ENCODE measurements around the gene VCAN.

Gene VCAN

DNA sequence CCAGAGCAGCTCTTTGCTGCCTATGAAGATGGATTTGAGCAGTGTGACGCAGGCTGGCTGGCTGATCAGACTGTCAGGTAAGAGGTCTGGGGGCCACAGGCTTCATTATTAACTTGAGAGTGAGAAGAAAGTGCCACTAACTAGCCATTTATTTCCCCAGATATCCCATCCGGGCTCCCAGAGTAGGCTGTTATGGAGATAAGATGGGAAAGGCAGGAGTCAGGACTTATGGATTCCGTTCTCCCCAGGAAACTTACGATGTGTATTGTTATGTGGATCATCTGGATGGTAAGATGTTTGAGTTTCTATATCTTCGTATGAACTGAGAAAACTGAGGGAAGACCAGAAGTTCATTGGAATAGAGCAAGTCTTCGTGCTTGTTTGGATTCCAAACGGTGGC, 22.1 kb downstream of the VCAN start:
- H3K9ac ChIP-seq (ENCODE audit: low read depth in 1 of 2, low read length in 2 of 2) = no peak overlapping the region
- H3K27ac ChIP-seq (ENCODE audit: low read depth in 2 of 2, low read length in 2 of 2) = no peak overlapping the region
- no peak overlapping the region for H3K4me3 ChIP-seq (ENCODE audit: low read length in 2 of 2)
- no peaks in the 10 kb centered on the region for H3K27me3 ChIP-seq (ENCODE audit: control insufficient read depth in 2 of 2, insufficient read depth in 2 of 2, low read length in 2 of 2)
- H3K9me3 ChIP-seq (ENCODE audit: control insufficient read depth in 2 of 2, low read length in 2 of 2) = no peaks in the 10 kb centered on the region
- H3K4me1 ChIP-seq (ENCODE audit: control insufficient read depth in 2 of 2, insufficient read depth in 2 of 2, low read length in 2 of 2) = no peaks in the 10 kb centered on the region
- H3K36me3 ChIP-seq (ENCODE audit: control insufficient read depth in 2 of 2, insufficient read depth in 2 of 2, low read length in 2 of 2) = no peaks in the 10 kb centered on the region

DNA sequence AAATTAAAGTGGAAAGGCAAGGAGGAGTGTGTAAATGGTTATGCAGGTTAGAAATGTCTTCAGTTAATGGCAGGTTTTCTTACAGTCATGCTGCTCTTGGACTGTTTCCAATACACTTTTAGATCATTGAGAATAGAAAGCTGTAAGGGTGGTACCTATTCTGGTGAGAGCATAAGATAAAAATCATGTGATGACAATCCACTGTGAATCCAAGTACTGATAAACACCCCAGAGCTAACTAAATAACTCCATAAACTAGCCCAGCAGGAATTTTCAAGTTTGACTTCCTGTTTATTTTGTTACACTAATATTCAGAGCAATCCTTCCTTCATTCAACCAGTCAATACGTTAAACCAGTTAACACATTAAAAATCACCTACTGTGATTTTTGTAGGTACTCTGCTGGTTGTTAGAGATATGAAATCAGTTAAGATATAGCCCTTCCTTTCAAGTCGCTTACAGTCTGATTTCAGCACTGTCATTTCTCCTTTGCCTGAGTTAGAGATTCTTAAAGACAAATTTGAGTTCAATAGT, 22.6 kb downstream of the VCAN start:
- Histone ChIP-seq H3K4me3 (ENCODE audit: low read length in 2 of 2) (no peak overlapping the region), H3K9me3 (ENCODE audit: control insufficient read depth in 2 of 2, low read length in 2 of 2) (no peaks in the 10 kb centered on the region), H3K9ac (ENCODE audit: low read depth in 1 of 2, low read length in 2 of 2) (no peak overlapping the region), H3K4me1 (ENCODE audit: control insufficient read depth in 2 of 2, insufficient read depth in 2 of 2, low read length in 2 of 2) (no peaks in the 10 kb centered on the region), H3K36me3 (ENCODE audit: control insufficient read depth in 2 of 2, insufficient read depth in 2 of 2, low read length in 2 of 2) (no peaks in the 10 kb centered on the region), H3K27ac (ENCODE audit: low read depth in 2 of 2, low read length in 2 of 2) (no peak overlapping the region), H3K27me3 (ENCODE audit: control insufficient read depth in 2 of 2, insufficient read depth in 2 of 2, low read length in 2 of 2) (no peaks in the 10 kb centered on the region)

- Histone ChIP-seq H3K4me1 (ENCODE audit: control insufficient read depth in 2 of 2, insufficient read depth in 2 of 2, low read length in 2 of 2) (no peaks in the 10 kb centered on the region), H3K9ac (ENCODE audit: low read depth in 1 of 2, low read length in 2 of 2) (no peak overlapping the region), H3K27ac (ENCODE audit: low read depth in 2 of 2, low read length in 2 of 2) (no peak overlapping the region), H3K36me3 (ENCODE audit: control insufficient read depth in 2 of 2, insufficient read depth in 2 of 2, low read length in 2 of 2) (no peaks in the 10 kb centered on the region), H3K27me3 (ENCODE audit: control insufficient read depth in 2 of 2, insufficient read depth in 2 of 2, low read length in 2 of 2) (no peaks in the 10 kb centered on the region), H3K9me3 (ENCODE audit: control insufficient read depth in 2 of 2, low read length in 2 of 2) (no peaks in the 10 kb centered on the region), H3K4me3 (ENCODE audit: low read length in 2 of 2) (no peak overlapping the region)
Measured at GRCh38 chr5:83494666-83495065, 23.1 kb downstream of the VCAN start.

DNA sequence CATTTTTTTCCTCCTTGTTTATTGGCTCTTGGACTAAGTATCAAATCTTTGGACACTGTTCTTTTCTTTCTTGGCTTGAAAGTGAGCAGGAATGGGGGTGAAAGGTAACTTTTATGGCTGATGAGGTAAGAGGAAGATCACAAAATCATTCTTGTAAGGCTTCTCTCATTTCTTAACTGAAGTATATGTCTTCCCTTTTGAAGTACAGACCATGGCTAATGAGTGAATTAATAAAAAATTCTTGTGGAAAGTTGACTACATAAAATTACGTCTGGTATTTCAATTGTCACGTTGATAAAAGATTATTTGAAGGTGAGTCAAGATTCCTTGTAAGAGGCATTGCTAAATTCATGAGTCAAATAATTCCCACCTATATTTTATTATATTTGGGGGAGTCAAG, 25.1 kb downstream of the VCAN start:
- no peaks in the 10 kb centered on the region for H3K27me3 ChIP-seq (ENCODE audit: control insufficient read depth in 2 of 2, insufficient read depth in 2 of 2, low read length in 2 of 2)
- no peaks in the 10 kb centered on the region for H3K9me3 ChIP-seq (ENCODE audit: control insufficient read depth in 2 of 2, low read length in 2 of 2)
- H3K36me3 ChIP-seq (ENCODE audit: control insufficient read depth in 2 of 2, insufficient read depth in 2 of 2, low read length in 2 of 2) = no peaks in the 10 kb centered on the region
- no peak overlapping the region for H3K27ac ChIP-seq (ENCODE audit: low read depth in 2 of 2, low read length in 2 of 2)
- H3K4me3 ChIP-seq (ENCODE audit: low read length in 2 of 2) = no peak overlapping the region
- H3K4me1 ChIP-seq (ENCODE audit: control insufficient read depth in 2 of 2, insufficient read depth in 2 of 2, low read length in 2 of 2) = no peaks in the 10 kb centered on the region
- no peak overlapping the region for H3K9ac ChIP-seq (ENCODE audit: low read depth in 1 of 2, low read length in 2 of 2)

- Histone ChIP-seq H3K9me3 (ENCODE audit: control insufficient read depth in 2 of 2, low read length in 2 of 2) (no peaks in the 10 kb centered on the region), H3K9ac (ENCODE audit: low read depth in 1 of 2, low read length in 2 of 2) (no peak overlapping the region), H3K36me3 (ENCODE audit: control insufficient read depth in 2 of 2, insufficient read depth in 2 of 2, low read length in 2 of 2) (no peaks in the 10 kb centered on the region), H3K4me3 (ENCODE audit: low read length in 2 of 2) (no peak overlapping the region), H3K27ac (ENCODE audit: low read depth in 2 of 2, low read length in 2 of 2) (no peak overlapping the region), H3K27me3 (ENCODE audit: control insufficient read depth in 2 of 2, insufficient read depth in 2 of 2, low read length in 2 of 2) (no peaks in the 10 kb centered on the region), H3K4me1 (ENCODE audit: control insufficient read depth in 2 of 2, insufficient read depth in 2 of 2, low read length in 2 of 2) (no peaks in the 10 kb centered on the region)
Measured at GRCh38 chr5:83498585-83498984, 27.0 kb downstream of the VCAN start.

DNA sequence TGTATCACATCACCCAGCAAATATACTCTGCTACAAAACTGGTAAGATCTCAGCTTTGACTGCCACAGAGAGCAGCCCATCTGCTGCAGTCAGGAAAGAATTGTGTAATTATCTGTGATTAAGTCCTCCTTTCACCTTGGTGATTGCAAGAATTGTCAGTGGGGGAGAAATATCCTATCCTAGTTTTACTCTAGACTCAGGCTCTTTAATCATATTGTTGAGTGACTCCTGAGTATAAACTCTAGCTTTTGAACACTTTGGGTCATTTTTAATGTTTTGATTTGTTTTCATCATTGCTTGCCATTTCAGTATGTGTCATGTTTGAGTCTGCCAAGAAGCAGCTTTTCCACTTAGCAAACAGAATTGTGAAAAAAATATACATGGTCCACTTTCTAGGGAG, 32.1 kb downstream of the VCAN start:
- Histone ChIP-seq H3K27me3 (ENCODE audit: control insufficient read depth in 2 of 2, insufficient read depth in 2 of 2, low read length in 2 of 2) (no peaks in the 10 kb centered on the region), H3K36me3 (ENCODE audit: control insufficient read depth in 2 of 2, insufficient read depth in 2 of 2, low read length in 2 of 2) (no peaks in the 10 kb centered on the region), H3K9me3 (ENCODE audit: control insufficient read depth in 2 of 2, low read length in 2 of 2) (no peaks in the 10 kb centered on the region), H3K4me1 (ENCODE audit: control insufficient read depth in 2 of 2, insufficient read depth in 2 of 2, low read length in 2 of 2) (no peaks in the 10 kb centered on the region), H3K4me3 (ENCODE audit: low read length in 2 of 2) (no peak overlapping the region), H3K27ac (ENCODE audit: low read depth in 2 of 2, low read length in 2 of 2) (no peak overlapping the region), H3K9ac (ENCODE audit: low read depth in 1 of 2, low read length in 2 of 2) (no peak overlapping the region)

DNA sequence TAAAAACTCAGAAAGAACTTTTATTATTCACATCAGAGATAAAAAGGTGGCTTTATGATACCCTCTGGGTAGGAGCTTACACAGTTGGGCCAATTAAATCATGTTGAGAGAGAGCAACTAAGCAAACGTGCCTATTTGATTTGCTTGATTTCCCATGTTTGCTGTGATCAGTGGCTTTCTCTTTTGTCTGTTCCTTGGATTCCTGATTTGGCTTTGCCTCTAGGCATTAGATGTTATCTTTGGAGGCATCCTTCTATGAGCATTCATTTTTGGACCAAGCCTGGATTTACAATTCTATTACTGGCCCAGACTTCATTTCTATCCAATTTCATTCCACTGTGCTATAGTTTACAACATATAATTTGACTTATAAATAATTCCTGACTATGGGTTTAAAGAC, 35.9 kb downstream of the VCAN start:
- H3K27ac ChIP-seq (ENCODE audit: low read depth in 2 of 2, low read length in 2 of 2) = no peak overlapping the region
- H3K36me3 ChIP-seq (ENCODE audit: control insufficient read depth in 2 of 2, insufficient read depth in 2 of 2, low read length in 2 of 2) = no peaks in the 10 kb centered on the region
- H3K9ac ChIP-seq (ENCODE audit: low read depth in 1 of 2, low read length in 2 of 2) = no peak overlapping the region

DNA sequence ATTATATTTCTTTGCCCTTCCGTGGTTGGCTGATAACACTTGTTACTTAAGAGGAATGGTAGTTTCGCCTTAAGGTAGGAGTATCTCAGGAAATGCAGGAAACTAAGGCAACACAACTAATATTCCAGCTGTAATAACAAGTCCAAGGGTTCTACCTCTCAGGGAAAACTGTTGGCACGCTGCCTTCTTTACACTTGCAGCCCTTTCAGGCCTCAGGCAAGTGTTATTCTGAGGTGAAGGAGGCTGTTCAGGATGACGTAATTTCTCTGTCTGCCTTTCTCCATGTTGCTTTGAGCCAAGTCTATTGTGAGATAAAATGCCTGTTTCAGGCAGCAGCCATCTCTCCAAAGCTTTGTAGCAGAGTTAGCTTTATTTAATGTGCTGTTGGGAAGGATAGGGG, 38.0 kb downstream of the VCAN start:
- H3K9ac ChIP-seq (ENCODE audit: low read depth in 1 of 2, low read length in 2 of 2) = no peak overlapping the region
- no peaks in the 10 kb centered on the region for H3K4me1 ChIP-seq (ENCODE audit: control insufficient read depth in 2 of 2, insufficient read depth in 2 of 2, low read length in 2 of 2)
- no peaks in the 10 kb centered on the region for H3K36me3 ChIP-seq (ENCODE audit: control insufficient read depth in 2 of 2, insufficient read depth in 2 of 2, low read length in 2 of 2)
- H3K27ac ChIP-seq (ENCODE audit: low read depth in 2 of 2, low read length in 2 of 2) = no peak overlapping the region
- no peak overlapping the region for H3K4me3 ChIP-seq (ENCODE audit: low read length in 2 of 2)
- no peaks in the 10 kb centered on the region for H3K9me3 ChIP-seq (ENCODE audit: control insufficient read depth in 2 of 2, low read length in 2 of 2)
- no peaks in the 10 kb centered on the region for H3K27me3 ChIP-seq (ENCODE audit: control insufficient read depth in 2 of 2, insufficient read depth in 2 of 2, low read length in 2 of 2)

More for the DNA sequence above, 35.9 kb downstream of the VCAN start:
- Histone ChIP-seq H3K9me3 (ENCODE audit: control insufficient read depth in 2 of 2, low read length in 2 of 2) (no peaks in the 10 kb centered on the region), H3K27me3 (ENCODE audit: control insufficient read depth in 2 of 2, insufficient read depth in 2 of 2, low read length in 2 of 2) (no peaks in the 10 kb centered on the region), H3K4me1 (ENCODE audit: control insufficient read depth in 2 of 2, insufficient read depth in 2 of 2, low read length in 2 of 2) (no peaks in the 10 kb centered on the region), H3K4me3 (ENCODE audit: low read length in 2 of 2) (no peak overlapping the region)

GRCh38 chr5:83510260-83510659, 38.7 kb downstream of the VCAN start:
- Histone ChIP-seq H3K4me1 (ENCODE audit: control insufficient read depth in 2 of 2, insufficient read depth in 2 of 2, low read length in 2 of 2) (no peaks in the 10 kb centered on the region), H3K27me3 (ENCODE audit: control insufficient read depth in 2 of 2, insufficient read depth in 2 of 2, low read length in 2 of 2) (no peaks in the 10 kb centered on the region), H3K27ac (ENCODE audit: low read depth in 2 of 2, low read length in 2 of 2) (no peak overlapping the region), H3K9me3 (ENCODE audit: control insufficient read depth in 2 of 2, low read length in 2 of 2) (no peaks in the 10 kb centered on the region), H3K36me3 (ENCODE audit: control insufficient read depth in 2 of 2, insufficient read depth in 2 of 2, low read length in 2 of 2) (no peaks in the 10 kb centered on the region), H3K4me3 (ENCODE audit: low read length in 2 of 2) (no peak overlapping the region), H3K9ac (ENCODE audit: low read depth in 1 of 2, low read length in 2 of 2) (no peak overlapping the region)

- no peak overlapping the region for H3K27ac ChIP-seq (ENCODE audit: low read depth in 2 of 2, low read length in 2 of 2)
- H3K4me3 ChIP-seq (ENCODE audit: low read length in 2 of 2) = no peak overlapping the region
- H3K36me3 ChIP-seq (ENCODE audit: control insufficient read depth in 2 of 2, insufficient read depth in 2 of 2, low read length in 2 of 2) = no peaks in the 10 kb centered on the region
Measured at GRCh38 chr5:83512061-83512745, 40.7 kb downstream of the VCAN start.

More at GRCh38 chr5:83512061-83512745, 40.7 kb downstream of the VCAN start:
- Histone ChIP-seq H3K4me1 (ENCODE audit: control insufficient read depth in 2 of 2, insufficient read depth in 2 of 2, low read length in 2 of 2) (no peaks in the 10 kb centered on the region), H3K27me3 (ENCODE audit: control insufficient read depth in 2 of 2, insufficient read depth in 2 of 2, low read length in 2 of 2) (no peaks in the 10 kb centered on the region), H3K9ac (ENCODE audit: low read depth in 1 of 2, low read length in 2 of 2) (no peak overlapping the region), H3K9me3 (ENCODE audit: control insufficient read depth in 2 of 2, low read length in 2 of 2) (no peaks in the 10 kb centered on the region)

Data from mucosa of rectum (tissue), 2 donors.